Activated T-helper 1 cell treated with anti-CD3 and anti-CD28 coated beads, Interleukin-12 subunit alpha, Interleukin-12 subunit beta, Interleukin-2, Interleukin-4 antibody, amounts not matched to agents 30 ng/mL and 10 ng/mL and 1 ng/mL, durations not matched to agents 14 hours and 24 hours and 36 hours (primary cell): ENCODE results near the gene C9orf50. TPM values are rescaled to one million over a fixed set of nuclear protein-coding genes. Genes with fewer than 3 reads are reported as not detected.

Source experiments
- DNase-seq: peaks from one replicate; pipeline ENCODE4 v3.0.0; 2021; ENCODE audit warnings: low spot score
- H3K27ac Mint-ChIP-seq: one replicate; pipeline ENCODE4 v1.8.0; 2021; ENCODE audit warnings: mild to moderate bottlenecking, mixed read lengths
- H3K27me3 Mint-ChIP-seq: one replicate; pipeline ENCODE4 v1.8.0; 2022; ENCODE audit warnings: mild to moderate bottlenecking, moderate library complexity, mixed read lengths; ENCODE audit not compliant: insufficient read depth
- H3K36me3 Mint-ChIP-seq: one replicate; pipeline ENCODE4 v1.8.0; 2021; ENCODE audit warnings: low read depth, mixed read lengths
- H3K4me1 Mint-ChIP-seq: one replicate; pipeline ENCODE4 v1.8.0; 2021; ENCODE audit warnings: low read depth, mixed read lengths
- H3K4me3 Mint-ChIP-seq: one replicate; pipeline ENCODE4 v1.8.0; 2021; ENCODE audit warnings: mild to moderate bottlenecking, moderate library complexity, mixed read lengths
- H3K9me3 Mint-ChIP-seq: one replicate; pipeline ENCODE4 v1.8.0; 2021; ENCODE audit warnings: mixed read lengths
- intact Hi-C: fragments of 100-400 bp; cut with micrococcal nuclease; formaldehyde crosslinking; loops from one replicate; pipeline ENCODE4 v1.15.1; 2024
- total RNA-seq: library from RNA; stranded (reverse); gene quantifications from 2 replicates; pipeline ENCODE4 v1.2.3, GENCODE V29; 2022

C9orf50 gene
- total RNA-seq, 1 donor from 2014 or later: not detected

GRCh38 chr9:129562514-129562913 is 58.4 kb downstream of the C9orf50 start:
- H3K4me3 Mint-ChIP-seq: no peak overlapping the region
- H3K4me1 Mint-ChIP-seq: no peaks in the 10 kb centered on the region
- peaks cover 10% of the 10 kb centered on the region for H3K27me3 Mint-ChIP-seq
- H3K9me3 Mint-ChIP-seq: no peaks in the 10 kb centered on the region
- H3K27ac Mint-ChIP-seq: no peak overlapping the region
- no peak for DNase-seq
- intact Hi-C loops: no loop called here
- H3K36me3 Mint-ChIP-seq: no peaks in the 10 kb centered on the region

Other genes with a start within 250 kb of the C9orf50 start
- gene NTMT1, start 5.1 kb upstream of the C9orf50 start, total RNA-seq: 67.1 and 67.3 TPM in 2 replicates
- 24.0 TPM in 2 replicates for gene ASB6, start 21.1 kb upstream of the C9orf50 start, total RNA-seq
- 6.2 and 7.8 TPM in 2 replicates for gene PRRX2, start 44.5 kb upstream of the C9orf50 start, total RNA-seq
- gene PTGES, start 131.9 kb upstream of the C9orf50 start, total RNA-seq: 0.16 TPM in 1 of 2 replicates, not detected in the other
- gene TOR1B, start 182.1 kb upstream of the C9orf50 start, total RNA-seq: 21.9 and 25.6 TPM in 2 replicates
- gene TOR1A, start 203.0 kb upstream of the C9orf50 start, total RNA-seq: 61.3 and 62.1 TPM in 2 replicates
- 64.0 and 67.4 TPM in 2 replicates for gene C9orf78, start 214.2 kb upstream of the C9orf50 start, total RNA-seq
- 47.9 and 50.2 TPM in 2 replicates for gene USP20, start 214.4 kb upstream of the C9orf50 start, total RNA-seq